NCI-H345 treated with DMSO at 0.1 percent for 48 hours (cell line): ENCODE results near the gene PLPPR1.
"Not testable (repeated sequence)": the region's sequence is repeated elsewhere in the genome, so short reads cannot be mapped to it uniquely, and the experiment has no call there.

Experiments used
- DNase-seq: peaks from one replicate; lab custom pipeline; 2025; ENCODE audit not compliant: unreplicated experiment; lab: John Stamatoyannopoulos, UW

The PLPPR1 gene

GRCh38 chr9:101121836-101122399, 93.4 kb downstream of the PLPPR1 start:
- DNase-seq = no peak

GRCh38 chr9:101126556-101126955, 98.0 kb downstream of the PLPPR1 start:
- no peak for DNase-seq

- not testable (repeated sequence) for DNase-seq
These were observed 98.8 kb downstream of the PLPPR1 start for GRCh38 chr9:101127369-101127768.

- no peak for DNase-seq
These were observed 100.1 kb downstream of the PLPPR1 start for GRCh38 chr9:101128623-101129022.

GRCh38 chr9:101130054-101130453, 101.5 kb downstream of the PLPPR1 start:
- DNase-seq = no peak

GRCh38 chr9:101131326-101131725, 102.8 kb downstream of the PLPPR1 start:
- DNase-seq = no peak

- DNase-seq = no peak
These were observed 104.3 kb downstream of the PLPPR1 start for GRCh38 chr9:101132801-101133200.

GRCh38 chr9:101138509-101138908, 110.0 kb downstream of the PLPPR1 start:
- DNase-seq = no peak

GRCh38 chr9:101139082-101139481, 110.6 kb downstream of the PLPPR1 start:
- peak; percentile 75 for DNase-seq

GRCh38 chr9:101140764-101141163, 112.2 kb downstream of the PLPPR1 start:
- no peak for DNase-seq

GRCh38 chr9:101146508-101146907, 118.0 kb downstream of the PLPPR1 start:
- DNase-seq = no peak

- DNase-seq = no peak
These were observed 119.8 kb downstream of the PLPPR1 start for GRCh38 chr9:101148344-101148743.

GRCh38 chr9:101158361-101158760, 129.8 kb downstream of the PLPPR1 start:
- DNase-seq = no peak

GRCh38 chr9:101162231-101162630, 133.7 kb downstream of the PLPPR1 start:
- no peak for DNase-seq

- no peak for DNase-seq
These were observed 136.6 kb downstream of the PLPPR1 start for GRCh38 chr9:101165131-101165530.

GRCh38 chr9:101167490-101168134, 139.1 kb downstream of the PLPPR1 start:
- no peak for DNase-seq

- DNase-seq = no peak
These were observed 144.1 kb downstream of the PLPPR1 start for GRCh38 chr9:101172616-101173015.

- DNase-seq = no peak
These were observed 145.4 kb downstream of the PLPPR1 start for GRCh38 chr9:101173907-101174306.

GRCh38 chr9:101176384-101176783, 147.9 kb downstream of the PLPPR1 start:
- no peak for DNase-seq

GRCh38 chr9:101184813-101185278, 156.3 kb downstream of the PLPPR1 start:
- DNase-seq = no peak

- no peak for DNase-seq
These were observed 163.2 kb downstream of the PLPPR1 start for GRCh38 chr9:101191723-101192122.

GRCh38 chr9:101197026-101197425, 168.5 kb downstream of the PLPPR1 start:
- no peak for DNase-seq

GRCh38 chr9:101200852-101201251, 172.3 kb downstream of the PLPPR1 start:
- no peak for DNase-seq
